ENCODE data around the gene TCF7L1. TPM values are rescaled to one million over a fixed set of nuclear protein-coding genes. Genes with fewer than 3 reads are reported as not detected.

TCF7L1 gene
- total and polyA plus RNA-seq, 9 donors = 5.1 to 53.1 (median 41.3) TPM

DNA sequence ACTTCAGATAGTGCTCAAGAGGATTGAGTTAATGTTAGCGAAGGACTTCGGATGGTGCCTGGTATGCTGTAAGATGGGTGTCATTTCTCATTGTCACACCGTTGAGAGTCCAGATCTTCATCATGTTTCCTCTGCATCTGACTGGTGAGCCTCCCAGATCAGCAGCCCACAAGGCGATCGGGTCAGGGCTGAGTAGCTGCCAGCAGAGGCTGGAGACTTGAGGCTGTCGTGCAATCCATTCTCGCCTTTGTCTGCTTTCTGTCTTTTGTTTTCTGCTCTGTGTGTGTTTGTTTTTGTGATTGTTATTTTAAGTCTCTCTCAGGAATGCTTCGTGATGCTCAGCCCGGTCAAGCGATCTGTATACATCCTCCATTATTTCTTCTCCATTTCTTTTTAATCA, 98.8 kb downstream of the TCF7L1 start:
- H3K27ac ChIP-seq (ENCODE audit: low read length) = peak overlapping the region; percentile 77
- H3K4me1 ChIP-seq (ENCODE audit: control insufficient read depth, insufficient read depth, low read length) = peaks cover 23% of the 10 kb centered on the region
- no peak overlapping the region for H3K4me3 ChIP-seq (ENCODE audit: low read length)
- no CpG with 5 or more reads among the region's 10 CpGs for WGBS (ENCODE audit: insufficient coverage)
- no peaks in the 10 kb centered on the region for H3K9me3 ChIP-seq (replicated peaks; ENCODE audit: control insufficient read depth, low read depth, low read length)
- peak; percentile 58 for DNase-seq
- H3K36me3 ChIP-seq (ENCODE audit: control insufficient read depth, insufficient read depth, low read length) = peaks cover 5% of the 10 kb centered on the region
- no peaks in the 10 kb centered on the region for H3K27me3 ChIP-seq (ENCODE audit: control insufficient read depth, insufficient read depth, low read length)

- no CpG with 5 or more reads among the region's 2 CpGs for WGBS (ENCODE audit: insufficient coverage)
- Histone ChIP-seq H3K4me1 (ENCODE audit: control insufficient read depth, insufficient read depth, low read length) (peaks cover 22% of the 10 kb centered on the region), H3K36me3 (ENCODE audit: control insufficient read depth, insufficient read depth, low read length) (peaks cover 7% of the 10 kb centered on the region), H3K4me3 (ENCODE audit: low read length) (no peak overlapping the region), H3K27ac (ENCODE audit: low read length) (no peak overlapping the region), H3K27me3 (ENCODE audit: control insufficient read depth, insufficient read depth, low read length) (no peaks in the 10 kb centered on the region), H3K9me3 (replicated peaks; ENCODE audit: control insufficient read depth, low read depth, low read length) (no peaks in the 10 kb centered on the region)
- no peak for DNase-seq
Measured at GRCh38 chr2:85234868-85235267, 101.7 kb downstream of the TCF7L1 start.

- Histone ChIP-seq H3K27ac (ENCODE audit: low read length) (no peak overlapping the region), H3K27me3 (ENCODE audit: control insufficient read depth, insufficient read depth, low read length) (no peaks in the 10 kb centered on the region), H3K4me3 (ENCODE audit: low read length) (no peak overlapping the region), H3K9me3 (replicated peaks; ENCODE audit: control insufficient read depth, low read depth, low read length) (no peaks in the 10 kb centered on the region), H3K36me3 (ENCODE audit: control insufficient read depth, insufficient read depth, low read length) (peaks cover 9% of the 10 kb centered on the region), H3K4me1 (ENCODE audit: control insufficient read depth, insufficient read depth, low read length) (peaks cover 23% of the 10 kb centered on the region)
- 90% methylated on average over 3 of the region's 5 CpGs for WGBS (ENCODE audit: insufficient coverage)
- DNase-seq = no peak
Measured at GRCh38 chr2:85235281-85235680, 102.1 kb downstream of the TCF7L1 start.

GRCh38 chr2:85236084-85236483, 102.9 kb downstream of the TCF7L1 start:
- 72% methylated on average over 3 of the region's 3 CpGs for WGBS (ENCODE audit: insufficient coverage)
- DNase-seq = no peak
- no peak overlapping the region for H3K4me3 ChIP-seq (ENCODE audit: low read length)

DNA sequence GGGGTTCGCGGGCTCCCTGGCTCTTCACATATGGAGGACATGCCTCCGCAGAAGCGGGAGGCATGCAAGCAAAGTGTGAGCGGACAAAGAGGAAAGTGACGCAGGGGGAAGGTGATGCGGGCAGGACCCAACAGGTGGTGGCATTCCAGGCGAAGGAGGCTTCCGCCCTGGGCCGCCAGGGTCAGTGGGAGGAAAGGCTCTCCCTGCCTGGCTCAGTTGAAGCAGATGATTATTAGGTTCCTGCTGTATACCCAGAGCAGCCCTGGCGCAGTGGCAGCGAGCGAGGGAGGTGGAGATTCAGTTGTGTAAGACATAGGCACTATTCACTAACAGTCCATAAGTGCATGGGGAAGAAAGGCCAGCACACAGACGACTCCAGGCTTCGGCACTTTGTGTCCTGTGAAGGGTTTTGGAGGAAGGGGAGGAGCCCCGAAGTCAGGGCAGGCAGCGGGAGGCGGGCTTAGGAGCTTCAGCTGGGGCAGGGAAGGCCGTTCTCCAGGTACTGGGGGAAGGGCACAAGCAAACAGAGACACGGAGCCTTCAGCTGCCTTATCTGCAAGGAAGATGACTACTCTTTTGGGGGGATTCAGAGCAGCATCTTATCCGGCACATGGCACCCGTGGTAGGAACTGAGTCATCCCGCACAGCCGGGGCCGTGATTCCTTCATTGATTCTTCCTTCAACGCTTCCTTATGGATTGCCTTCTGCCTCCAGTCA, 104.8 kb downstream of the TCF7L1 start:
- 69% methylated on average over 22 of the region's 26 CpGs for WGBS (ENCODE audit: insufficient coverage)
- no peak for DNase-seq
- H3K27me3 ChIP-seq (ENCODE audit: control insufficient read depth, insufficient read depth, low read length) = no peaks in the 10 kb centered on the region
- H3K4me3 ChIP-seq (ENCODE audit: low read length) = no peak overlapping the region
- H3K36me3 ChIP-seq (ENCODE audit: control insufficient read depth, insufficient read depth, low read length) = peaks cover 16% of the 10 kb centered on the region
- H3K9me3 ChIP-seq (replicated peaks; ENCODE audit: control insufficient read depth, low read depth, low read length) = no peaks in the 10 kb centered on the region
- peaks cover 15% of the 10 kb centered on the region for H3K4me1 ChIP-seq (ENCODE audit: control insufficient read depth, insufficient read depth, low read length)
- no peak overlapping the region for H3K27ac ChIP-seq (ENCODE audit: low read length)

More at GRCh38 chr2:85236084-85236483, 102.9 kb downstream of the TCF7L1 start:
- Histone ChIP-seq H3K9me3 (replicated peaks; ENCODE audit: control insufficient read depth, low read depth, low read length) (no peaks in the 10 kb centered on the region), H3K36me3 (ENCODE audit: control insufficient read depth, insufficient read depth, low read length) (peaks cover 11% of the 10 kb centered on the region), H3K27ac (ENCODE audit: low read length) (no peak overlapping the region), H3K4me1 (ENCODE audit: control insufficient read depth, insufficient read depth, low read length) (peaks cover 20% of the 10 kb centered on the region), H3K27me3 (ENCODE audit: control insufficient read depth, insufficient read depth, low read length) (no peaks in the 10 kb centered on the region)

DNA sequence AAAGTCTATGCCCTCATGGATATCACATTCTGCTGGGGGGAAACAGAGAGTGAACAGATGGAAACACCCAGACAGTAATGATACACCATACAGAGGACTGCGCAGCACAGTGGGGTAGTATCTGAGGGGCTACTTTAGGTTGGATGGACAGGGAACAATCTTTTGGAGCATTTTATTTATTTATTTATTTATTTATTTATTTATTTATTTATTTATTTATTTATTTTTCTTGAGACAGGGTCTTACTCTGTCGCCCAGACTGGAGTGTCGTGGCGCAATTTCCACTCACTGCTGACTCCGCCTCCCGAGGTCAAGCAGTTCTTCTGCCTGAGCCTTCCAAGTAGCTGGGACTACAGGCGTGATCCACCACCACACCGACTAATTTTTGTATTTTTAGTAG, 105.4 kb downstream of the TCF7L1 start:
- WGBS (ENCODE audit: insufficient coverage) = no CpG with 5 or more reads among the region's 8 CpGs
- H3K27ac ChIP-seq (ENCODE audit: low read length) = no peak overlapping the region
- H3K27me3 ChIP-seq (ENCODE audit: control insufficient read depth, insufficient read depth, low read length) = no peaks in the 10 kb centered on the region
- H3K4me3 ChIP-seq (ENCODE audit: low read length) = no peak overlapping the region
- H3K36me3 ChIP-seq (ENCODE audit: control insufficient read depth, insufficient read depth, low read length) = peaks cover 13% of the 10 kb centered on the region
- peaks cover 20% of the 10 kb centered on the region for H3K4me1 ChIP-seq (ENCODE audit: control insufficient read depth, insufficient read depth, low read length)
- no peaks in the 10 kb centered on the region for H3K9me3 ChIP-seq (replicated peaks; ENCODE audit: control insufficient read depth, low read depth, low read length)
- DNase-seq = no peak

GRCh38 chr2:85239102-85239501, 105.9 kb downstream of the TCF7L1 start:
- H3K27me3 ChIP-seq (ENCODE audit: control insufficient read depth, insufficient read depth, low read length) = no peaks in the 10 kb centered on the region
- H3K4me1 ChIP-seq (ENCODE audit: control insufficient read depth, insufficient read depth, low read length) = peaks cover 20% of the 10 kb centered on the region
- no peaks in the 10 kb centered on the region for H3K9me3 ChIP-seq (replicated peaks; ENCODE audit: control insufficient read depth, low read depth, low read length)
- peaks cover 13% of the 10 kb centered on the region for H3K36me3 ChIP-seq (ENCODE audit: control insufficient read depth, insufficient read depth, low read length)
- H3K27ac ChIP-seq (ENCODE audit: low read length) = no peak overlapping the region
- no peak overlapping the region for H3K4me3 ChIP-seq (ENCODE audit: low read length)
- no peak for DNase-seq
- WGBS (ENCODE audit: insufficient coverage) = 95% methylated on average over 2 of the region's 3 CpGs

DNA sequence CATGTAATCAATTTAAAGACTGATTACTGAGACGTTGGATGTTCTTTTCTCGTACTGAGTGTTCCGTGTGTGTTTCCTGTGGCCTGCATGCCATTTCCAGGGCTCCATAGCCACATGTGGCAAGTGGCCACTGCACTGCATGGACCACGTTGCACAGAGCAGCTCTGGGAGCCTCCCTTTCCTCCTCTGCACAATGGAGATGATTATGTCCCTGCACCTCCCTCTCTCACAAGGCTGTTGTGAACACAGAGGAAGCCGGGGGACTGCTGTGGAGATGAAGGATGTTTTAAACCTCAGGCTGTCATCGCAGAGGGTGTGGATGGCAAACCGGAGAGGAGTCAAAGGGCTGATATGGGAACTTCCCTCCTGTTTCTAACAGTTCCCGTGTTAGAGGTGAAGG, 106.9 kb downstream of the TCF7L1 start:
- DNase-seq = no peak
- WGBS (ENCODE audit: insufficient coverage) = 93% methylated on average over 3 of the region's 8 CpGs
- H3K9me3 ChIP-seq (replicated peaks; ENCODE audit: control insufficient read depth, low read depth, low read length) = no peaks in the 10 kb centered on the region
- no peaks in the 10 kb centered on the region for H3K27me3 ChIP-seq (ENCODE audit: control insufficient read depth, insufficient read depth, low read length)
- no peak overlapping the region for H3K4me3 ChIP-seq (ENCODE audit: low read length)
- H3K36me3 ChIP-seq (ENCODE audit: control insufficient read depth, insufficient read depth, low read length) = peaks cover 13% of the 10 kb centered on the region
- H3K27ac ChIP-seq (ENCODE audit: low read length) = no peak overlapping the region
- peaks cover 25% of the 10 kb centered on the region for H3K4me1 ChIP-seq (ENCODE audit: control insufficient read depth, insufficient read depth, low read length)

- H3K36me3 ChIP-seq (ENCODE audit: control insufficient read depth, insufficient read depth, low read length) = peaks cover 9% of the 10 kb centered on the region
- H3K27me3 ChIP-seq (ENCODE audit: control insufficient read depth, insufficient read depth, low read length) = no peaks in the 10 kb centered on the region
- no peak overlapping the region for H3K27ac ChIP-seq (ENCODE audit: low read length)
- peaks cover 38% of the 10 kb centered on the region for H3K4me1 ChIP-seq (ENCODE audit: control insufficient read depth, insufficient read depth, low read length)
- 88% methylated on average over 4 of the region's 7 CpGs for WGBS (ENCODE audit: insufficient coverage)
- H3K9me3 ChIP-seq (replicated peaks; ENCODE audit: control insufficient read depth, low read depth, low read length) = no peaks in the 10 kb centered on the region
- DNase-seq = no peak
- no peak overlapping the region for H3K4me3 ChIP-seq (ENCODE audit: low read length)
Measured at GRCh38 chr2:85242321-85242720, 109.1 kb downstream of the TCF7L1 start.

DNA sequence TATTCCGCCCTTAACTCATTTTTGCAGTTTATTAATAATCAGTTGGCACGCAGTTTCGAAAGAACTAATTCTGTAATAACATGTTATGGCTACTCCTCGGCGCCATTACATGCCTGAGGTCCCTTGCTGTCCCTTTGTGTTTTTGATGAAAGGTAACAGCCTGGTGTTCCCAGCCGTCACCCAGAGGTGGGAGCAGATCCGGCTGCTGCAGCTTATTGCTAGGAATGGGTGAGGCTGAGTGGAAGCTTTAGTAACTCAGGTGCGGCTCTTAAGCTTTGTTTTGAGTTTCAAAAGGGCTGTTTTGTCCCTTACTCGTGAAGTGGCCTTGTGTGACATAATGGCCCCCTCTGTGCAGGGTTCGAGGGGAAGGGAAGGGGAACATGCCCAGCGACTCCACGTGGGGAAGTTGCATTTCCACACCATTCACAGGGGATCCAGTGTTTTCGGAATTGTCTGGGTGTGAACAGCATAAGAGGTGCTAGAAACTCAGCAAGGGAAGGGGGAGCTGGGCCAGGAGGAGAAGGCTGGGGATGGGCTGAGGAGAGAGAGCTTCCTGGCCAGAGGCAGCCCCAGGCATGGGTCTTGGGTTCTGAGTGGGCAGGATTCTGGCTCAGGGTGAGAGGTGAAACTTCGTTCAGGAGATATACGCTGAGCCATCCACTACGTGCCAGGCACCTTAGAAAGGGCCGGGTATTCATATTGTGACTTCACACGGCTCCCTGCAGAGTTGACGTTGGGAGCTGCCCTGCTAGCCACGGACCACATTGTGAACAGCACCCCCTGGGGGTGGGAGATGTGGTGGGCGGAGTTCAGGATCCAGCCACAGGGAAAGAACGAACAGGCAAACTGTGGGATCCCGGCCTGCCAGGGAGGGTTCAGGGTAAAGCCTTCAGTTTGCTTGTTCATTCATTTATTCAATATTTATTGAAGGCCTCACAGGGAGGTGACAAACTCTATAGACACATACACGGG, 110.2 kb downstream of the TCF7L1 start:
- peaks cover 9% of the 10 kb centered on the region for H3K36me3 ChIP-seq (ENCODE audit: control insufficient read depth, insufficient read depth, low read length)
- no peaks in the 10 kb centered on the region for H3K27me3 ChIP-seq (ENCODE audit: control insufficient read depth, insufficient read depth, low read length)
- no peak for DNase-seq
- H3K27ac ChIP-seq (ENCODE audit: low read length) = no peak overlapping the region
- no peak overlapping the region for H3K4me3 ChIP-seq (ENCODE audit: low read length)
- H3K9me3 ChIP-seq (replicated peaks; ENCODE audit: control insufficient read depth, low read depth, low read length) = no peaks in the 10 kb centered on the region
- 79% methylated on average over 13 of the region's 24 CpGs for WGBS (ENCODE audit: insufficient coverage)
- peaks cover 43% of the 10 kb centered on the region for H3K4me1 ChIP-seq (ENCODE audit: control insufficient read depth, insufficient read depth, low read length)

All from muscle of leg (tissue), 11 donors.